DOHH2 (cell line): ENCODE data around the gene MLLT10.

ENCODE experiments used
- CTCF ChIP-seq: fragments of 200-600 bp; sonication (generic); IDR thresholded peaks from one replicate; pipeline ENCODE4 v1.5.1; 2014; ENCODE audit warnings: antibody characterized with exemption, mild to moderate bottlenecking, low read depth, low read length; ENCODE audit not compliant: poor library complexity, severe bottlenecking
- EZH2phosphoT487 ChIP-seq: fragments of 200-600 bp; sonication (generic); IDR thresholded peaks from 2 replicates; pipeline ENCODE4 v1.6.1; 2017; ENCODE audit warnings: borderline replicate concordance, mild to moderate bottlenecking, antibody characterized with exemption, low read length, moderate library complexity, mixed read lengths

GRCh38 chr10:21508706-21509331 lies 25.2 kb upstream of the MLLT10 start:
- no peak for TF ChIP-seq CTCF
- no peak for TF ChIP-seq EZH2phosphoT487
